ENCODE data around the gene RNASE9.
"Not testable (repeated sequence)": the region's sequence is repeated elsewhere in the genome, so short reads cannot be mapped to it uniquely, and the experiment has no call there.

The RNASE9 gene

DNA sequence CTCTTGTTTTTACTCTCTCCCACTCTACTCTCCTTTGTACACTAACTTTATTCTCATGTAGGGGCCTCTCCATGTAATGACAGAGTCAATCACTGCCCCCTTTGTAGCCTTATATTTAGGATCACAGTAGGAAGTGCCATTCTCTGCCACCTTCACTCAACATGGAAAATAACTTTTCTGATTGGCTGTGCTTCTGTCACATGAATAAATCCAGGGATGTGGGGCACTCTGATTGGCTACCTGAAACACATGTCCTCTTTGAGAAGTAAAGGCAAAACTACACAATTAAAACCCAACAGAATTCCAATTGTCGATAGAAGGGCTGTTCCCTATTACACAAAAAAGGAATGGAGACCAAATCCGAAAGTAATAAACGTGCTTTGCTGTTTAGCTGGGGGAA, at the start of gene RNASE9:
Gene RNASE9 (minus strand): TSS at position 87 of the 400 bp plus-strand sequence.
- in situ Hi-C loops (cut with HindIII; ENCODE audit: low sequenced_read_pairs), result no loop called here

DNA sequence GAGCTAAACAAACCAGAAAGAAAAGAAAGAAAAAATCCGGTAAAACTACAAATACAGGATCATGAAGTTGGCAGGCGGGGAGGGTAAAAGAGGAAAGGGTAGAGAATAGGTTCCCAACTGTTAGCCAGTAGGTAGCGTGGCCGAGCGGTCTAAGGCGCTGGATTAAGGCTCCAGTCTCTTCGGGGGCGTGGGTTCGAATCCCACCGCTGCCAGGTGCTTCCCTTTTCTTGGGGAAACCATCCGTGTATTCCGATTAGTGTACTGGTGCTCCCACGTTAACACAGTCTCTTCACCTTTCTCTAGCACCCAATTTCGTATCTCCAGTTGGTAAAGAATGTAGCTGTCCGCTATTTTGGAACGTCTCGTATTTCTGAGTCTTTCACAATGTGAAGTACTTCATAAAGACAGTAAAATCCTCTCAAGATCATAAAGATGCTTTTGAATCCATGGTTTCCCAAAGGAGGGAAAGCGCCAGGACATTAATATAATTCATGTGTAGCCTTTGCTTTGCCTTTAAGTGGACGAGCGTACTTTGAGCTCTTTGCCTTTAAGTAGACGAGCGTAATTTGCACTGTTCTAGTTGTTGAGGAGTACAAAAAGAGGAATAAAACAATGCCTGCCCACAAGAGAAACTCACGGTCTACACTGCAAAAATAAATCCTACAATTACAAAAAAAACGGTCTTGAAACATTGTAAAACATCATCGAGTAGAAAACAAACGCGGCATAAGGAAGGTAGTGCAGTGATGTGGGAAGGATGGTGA, 49.3 kb upstream of the RNASE9 start:
- in situ Hi-C loops (cut with HindIII; ENCODE audit: low sequenced_read_pairs), result no loop called here

DNA sequence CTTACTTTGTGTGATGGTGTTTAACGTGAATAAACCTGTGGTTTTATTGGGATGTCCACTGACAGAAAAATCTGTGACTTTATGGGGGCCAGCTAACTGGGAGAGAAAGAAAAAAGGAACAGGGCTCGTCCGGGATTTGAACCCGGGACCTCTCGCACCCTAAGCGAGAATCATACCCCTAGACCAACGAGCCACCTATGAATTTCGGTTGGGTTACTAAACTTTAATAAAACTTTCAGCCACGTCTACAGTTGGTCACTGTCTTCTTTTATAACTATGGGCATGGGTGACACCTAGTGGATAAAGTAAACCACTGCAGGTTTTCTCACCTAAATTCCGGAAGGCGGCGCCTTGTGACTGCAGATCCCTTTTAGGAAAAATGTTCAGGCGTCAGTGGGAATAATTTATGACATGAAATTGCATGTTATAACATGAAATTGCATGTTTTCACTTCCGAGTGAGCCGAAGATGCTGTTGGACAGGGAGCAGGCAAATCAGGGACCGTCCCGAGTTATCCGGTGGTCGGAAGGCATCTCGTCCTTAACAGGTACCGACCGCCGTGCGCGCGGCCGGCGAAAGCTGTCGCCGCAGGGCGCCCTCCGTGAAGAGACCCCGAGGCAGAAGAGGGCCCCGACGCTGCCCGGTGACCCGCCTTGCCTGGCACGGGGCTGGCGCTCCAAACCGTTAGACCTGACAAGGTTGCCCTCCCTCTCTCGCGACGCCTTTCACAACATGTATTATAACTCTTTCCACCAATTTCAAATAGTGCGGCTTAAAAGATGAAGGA, 48.6 kb upstream of the RNASE9 start:
- in situ Hi-C loops (cut with HindIII; ENCODE audit: low sequenced_read_pairs), result no loop called here

DNA sequence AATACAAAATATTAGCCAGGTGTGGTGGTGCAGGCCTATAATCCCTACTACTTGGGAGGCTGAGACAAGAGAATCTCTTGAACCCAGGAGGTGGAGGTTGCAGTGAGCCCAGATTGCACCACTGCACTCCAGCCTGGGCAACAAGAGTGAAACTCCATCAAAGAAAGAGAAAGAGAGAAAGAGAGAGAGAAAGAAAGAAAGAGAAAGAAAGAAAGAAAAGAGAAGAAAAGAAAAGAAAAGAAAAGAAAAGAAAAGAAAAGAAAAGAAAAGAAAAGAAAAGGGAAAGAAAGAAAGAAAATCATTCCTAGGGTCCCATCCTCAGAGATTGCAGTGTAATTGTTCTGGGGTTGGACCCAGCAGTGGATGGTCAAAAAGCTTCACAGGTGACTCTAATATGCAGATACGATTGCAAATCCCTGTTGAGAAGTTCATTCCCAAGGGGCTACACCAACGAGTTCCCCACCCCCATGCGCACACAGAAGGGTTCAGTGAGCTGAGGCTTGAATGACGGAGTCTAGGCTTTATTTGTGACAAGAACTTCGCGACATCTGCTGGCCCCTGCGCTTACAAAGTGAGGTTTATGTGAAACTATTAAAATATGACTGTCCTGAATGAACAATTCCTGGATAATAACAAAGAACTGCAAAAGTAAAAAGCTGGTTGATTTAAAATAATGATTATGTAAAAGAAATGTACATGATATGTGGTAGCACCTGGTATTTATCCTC, 47.7 kb upstream of the RNASE9 start:
- in situ Hi-C loops (cut with HindIII; ENCODE audit: low sequenced_read_pairs), result no loop called here

DNA sequence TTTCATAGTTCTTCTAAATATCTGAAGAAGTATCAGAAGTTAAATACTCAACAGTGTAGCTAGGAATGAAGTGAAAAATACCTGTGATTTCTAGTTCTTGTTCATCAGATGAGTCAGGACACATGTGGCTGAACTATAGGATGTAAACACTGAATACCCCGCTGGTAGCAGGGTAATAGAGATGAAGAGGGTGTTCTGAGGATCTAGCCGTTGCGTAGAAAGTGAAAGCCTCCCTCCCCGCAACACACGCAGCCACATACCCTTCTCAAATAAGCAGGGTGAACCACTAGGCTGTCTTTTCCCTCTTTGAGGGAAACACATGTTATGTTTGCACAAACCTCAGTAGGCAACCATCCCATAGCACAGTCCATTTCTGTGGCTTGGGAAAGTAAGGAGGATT, 46.8 kb upstream of the RNASE9 start:
- in situ Hi-C loops (cut with HindIII; ENCODE audit: low sequenced_read_pairs), result no loop called here

DNA sequence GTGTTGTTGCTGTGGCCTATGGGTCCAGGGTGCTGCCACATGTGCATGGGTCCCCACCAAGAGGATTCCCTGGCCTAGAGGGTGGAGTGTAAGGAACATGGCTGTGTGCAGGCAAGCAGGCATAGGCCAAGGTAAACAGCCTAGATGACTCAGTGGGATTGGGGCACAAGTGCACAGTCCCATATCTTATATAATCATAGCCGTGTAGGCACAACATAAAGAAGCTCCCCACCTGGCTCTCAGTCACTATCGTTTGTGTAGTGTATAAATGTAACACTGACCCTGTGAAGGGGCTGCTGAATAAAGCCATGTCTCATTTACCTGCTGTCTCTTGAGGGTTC, 46.0 kb upstream of the RNASE9 start:
- in situ Hi-C loops (cut with HindIII; ENCODE audit: low sequenced_read_pairs), result no loop called here

DNA sequence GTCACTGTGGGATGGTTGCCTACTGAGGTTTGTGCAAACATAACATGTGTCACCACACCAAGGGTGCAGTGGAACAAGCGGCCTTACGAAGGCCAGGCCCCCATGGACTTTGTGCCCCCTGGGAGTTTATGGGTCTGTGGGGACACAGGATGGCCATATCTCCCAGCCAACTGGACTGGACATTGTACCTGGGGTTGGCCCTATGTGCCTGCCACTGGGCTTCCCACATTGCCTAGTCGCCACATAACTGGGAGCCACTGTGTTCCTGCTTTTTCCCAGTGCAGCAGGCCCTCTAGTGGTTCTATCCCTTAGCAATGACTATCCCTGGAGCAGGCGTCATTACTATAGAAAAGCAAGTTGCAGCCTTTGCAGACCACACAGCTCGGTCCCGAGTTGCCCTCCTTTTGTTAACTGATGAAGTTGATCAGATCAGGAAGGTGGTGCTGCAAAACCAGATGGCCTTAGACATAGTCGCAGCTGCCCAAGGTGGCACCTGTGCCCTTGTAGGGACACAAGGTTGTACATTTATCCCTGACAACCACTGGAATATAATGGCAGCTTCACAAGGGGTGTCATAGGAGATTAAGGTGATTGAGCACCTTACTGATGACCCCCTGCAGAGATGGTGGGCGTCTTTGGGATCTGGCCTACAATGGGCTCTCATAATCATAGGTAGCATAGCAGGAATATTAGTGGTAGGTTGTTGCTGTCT, 45.5 kb upstream of the RNASE9 start:
- in situ Hi-C loops (cut with HindIII; ENCODE audit: low sequenced_read_pairs), result no loop called here

DNA sequence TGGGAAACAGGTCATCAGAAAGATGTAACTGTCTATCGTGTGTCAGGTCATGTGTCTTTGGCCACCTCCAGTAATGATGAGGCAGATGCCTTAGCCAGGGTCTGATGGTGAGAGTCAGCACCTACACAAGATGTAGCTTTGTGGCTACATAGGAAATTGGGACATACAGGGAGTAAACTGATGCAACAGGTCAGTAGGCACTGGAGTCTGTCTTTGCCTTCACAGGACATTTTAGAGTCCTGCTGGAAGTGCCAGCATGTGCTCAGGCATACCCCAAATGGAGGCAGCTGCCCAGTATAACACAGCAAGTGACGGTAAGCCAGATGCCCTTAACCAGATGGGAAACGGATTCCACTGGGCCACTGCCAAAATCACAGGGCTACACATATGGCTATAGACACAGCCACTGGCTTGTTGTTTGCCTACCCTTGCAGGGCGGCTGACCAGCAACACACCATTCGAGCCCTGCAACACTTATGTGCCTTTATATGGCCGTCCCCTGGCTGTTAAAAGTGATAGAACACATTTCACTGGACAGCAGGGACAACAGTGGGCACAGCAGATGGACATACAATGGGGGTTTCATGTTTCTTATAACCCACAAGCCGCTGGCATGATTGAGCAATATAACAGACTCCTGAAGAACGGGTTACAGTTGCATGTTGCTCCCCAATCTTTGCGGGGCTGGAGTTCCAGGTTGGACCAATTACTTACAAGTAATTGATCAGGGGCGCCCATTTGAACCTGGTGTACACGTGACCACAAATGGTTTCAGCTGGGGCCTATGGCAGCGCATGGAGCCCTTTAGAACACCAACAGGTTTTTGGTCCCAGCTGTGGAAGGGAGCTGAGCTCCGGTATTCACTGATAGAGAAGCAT, 43.2 kb upstream of the RNASE9 start:
- in situ Hi-C loops (cut with HindIII; ENCODE audit: low sequenced_read_pairs), result no loop called here

DNA sequence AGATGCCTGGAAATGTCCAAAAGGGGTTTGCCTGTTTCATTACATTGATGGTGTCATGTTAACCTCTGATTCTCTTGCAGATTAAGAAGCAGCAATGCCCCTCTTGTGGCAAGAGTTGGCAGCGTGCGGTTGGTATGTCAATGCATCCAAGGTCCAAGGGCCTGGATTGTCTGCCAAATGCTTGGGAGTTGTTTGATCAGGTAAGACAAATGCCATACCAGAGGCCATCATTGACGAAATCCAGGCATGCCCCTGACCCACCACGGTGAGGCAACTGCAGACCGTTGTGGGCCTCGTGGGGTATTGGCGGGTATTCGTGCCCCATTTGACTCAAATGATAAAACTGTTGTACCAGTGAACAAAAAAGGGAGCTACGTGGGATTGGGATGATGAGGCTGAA, 41.7 kb upstream of the RNASE9 start:
- in situ Hi-C loops (cut with HindIII; ENCODE audit: low sequenced_read_pairs), result no loop called here

DNA sequence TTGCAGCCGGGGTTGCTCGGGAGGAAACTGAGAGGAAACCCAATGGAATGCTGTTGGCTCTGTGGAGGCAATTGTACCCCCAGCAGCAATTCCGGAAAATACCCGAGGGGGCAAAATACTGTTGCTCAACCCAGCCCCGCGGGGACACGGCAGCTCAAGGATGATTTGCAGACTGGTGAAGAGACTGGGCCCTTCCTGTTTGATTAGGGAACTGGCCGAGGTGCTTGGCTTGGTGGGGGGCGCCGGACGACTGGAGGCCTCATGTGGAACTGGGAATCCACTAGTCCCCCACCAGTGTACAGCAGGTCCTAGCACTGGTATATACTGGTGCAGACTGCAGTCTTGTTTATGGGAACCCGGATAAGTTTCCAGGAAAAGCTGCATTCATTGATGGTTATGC, 40.7 kb upstream of the RNASE9 start:
- in situ Hi-C loops (cut with HindIII; ENCODE audit: low sequenced_read_pairs), result no loop called here

DNA sequence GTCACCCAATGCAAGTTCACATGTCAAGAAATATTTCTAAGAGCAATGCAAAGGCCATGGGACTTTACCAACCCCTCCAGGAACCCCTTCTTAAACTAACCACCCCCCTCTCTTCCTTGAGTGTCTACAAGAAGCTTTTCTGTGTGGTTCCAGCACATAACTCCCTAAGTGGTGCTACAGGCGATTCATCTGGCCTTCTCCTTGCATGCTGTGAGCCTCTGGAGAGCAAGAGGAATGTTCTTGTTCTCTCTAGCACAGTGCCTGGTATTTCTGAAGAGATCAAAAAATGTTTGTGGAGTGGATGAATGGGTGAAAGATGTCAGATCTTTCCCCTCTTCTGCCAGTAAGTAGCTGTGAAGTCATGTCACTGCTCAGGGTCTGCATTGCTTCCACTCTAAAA, 36.3 kb upstream of the RNASE9 start:
- in situ Hi-C loops (cut with HindIII; ENCODE audit: low sequenced_read_pairs), result no loop called here

DNA sequence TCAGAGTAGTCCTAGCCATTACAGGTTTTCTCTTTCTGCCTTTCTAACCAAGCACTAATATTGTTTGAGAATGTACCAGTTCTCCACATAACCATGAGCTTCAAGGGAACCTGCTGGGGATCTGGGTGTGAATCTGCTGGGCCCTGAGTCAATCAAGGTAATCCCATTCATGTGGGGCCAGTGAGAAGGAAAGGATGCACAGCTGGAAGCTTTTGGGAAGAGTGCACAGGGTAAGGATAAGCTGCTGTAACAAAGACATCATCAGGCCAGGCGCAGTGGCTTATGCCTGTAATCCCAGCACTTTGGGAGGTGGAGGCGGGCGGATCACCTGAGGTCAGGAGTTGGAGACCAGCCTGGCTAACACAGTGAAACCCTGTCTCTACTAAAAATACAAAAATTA, 34.9 kb upstream of the RNASE9 start:
- in situ Hi-C loops (cut with HindIII; ENCODE audit: low sequenced_read_pairs), result not testable (repeated sequence)

DNA sequence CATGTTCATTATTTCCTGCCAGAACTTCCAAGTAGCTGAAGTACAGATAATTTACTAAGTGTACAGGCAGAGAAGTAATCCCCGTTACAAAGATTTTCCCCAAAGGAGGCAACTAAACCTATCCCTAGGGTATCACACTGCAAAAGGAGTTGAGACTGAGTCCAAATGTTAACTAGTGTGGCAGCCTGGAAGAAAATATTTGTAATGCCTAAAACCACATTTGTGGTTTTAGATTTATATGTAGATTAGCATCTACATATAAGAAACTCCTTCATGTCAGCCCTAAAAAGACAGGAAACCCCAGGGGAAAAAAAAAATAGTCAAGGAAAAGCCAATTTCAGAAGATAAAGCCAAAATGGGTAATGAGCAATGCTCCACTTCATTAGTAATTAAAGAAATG, 31.7 kb upstream of the RNASE9 start:
- in situ Hi-C loops (cut with HindIII; ENCODE audit: low sequenced_read_pairs), result no loop called here

DNA sequence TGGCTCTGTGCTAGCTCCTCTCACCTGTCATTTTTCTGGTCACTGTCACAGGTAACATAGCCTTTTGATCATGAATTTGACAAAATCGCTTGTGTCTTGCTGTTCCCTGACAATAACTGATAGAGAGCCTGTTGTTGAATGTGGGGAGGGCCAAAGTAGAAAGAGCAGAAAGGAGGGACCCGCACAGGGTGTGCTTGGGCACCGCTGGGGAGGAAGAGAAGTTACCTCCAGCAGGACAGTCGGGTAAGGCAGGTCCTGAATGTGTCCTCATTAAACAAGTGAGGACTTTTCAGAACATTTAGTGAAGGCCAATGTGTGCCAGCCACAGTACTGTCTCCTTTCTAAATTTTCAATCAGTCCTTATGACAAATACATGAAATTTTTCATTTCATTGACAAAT, 30.4 kb upstream of the RNASE9 start, which contains the start of gene RNASE12:
Gene RNASE12 (minus strand): TSS at position 142 of the 400 bp plus-strand sequence. CDS start 653 bp downstream, outside the sequence.
- in situ Hi-C loops (cut with HindIII; ENCODE audit: low sequenced_read_pairs), result no loop called here

DNA sequence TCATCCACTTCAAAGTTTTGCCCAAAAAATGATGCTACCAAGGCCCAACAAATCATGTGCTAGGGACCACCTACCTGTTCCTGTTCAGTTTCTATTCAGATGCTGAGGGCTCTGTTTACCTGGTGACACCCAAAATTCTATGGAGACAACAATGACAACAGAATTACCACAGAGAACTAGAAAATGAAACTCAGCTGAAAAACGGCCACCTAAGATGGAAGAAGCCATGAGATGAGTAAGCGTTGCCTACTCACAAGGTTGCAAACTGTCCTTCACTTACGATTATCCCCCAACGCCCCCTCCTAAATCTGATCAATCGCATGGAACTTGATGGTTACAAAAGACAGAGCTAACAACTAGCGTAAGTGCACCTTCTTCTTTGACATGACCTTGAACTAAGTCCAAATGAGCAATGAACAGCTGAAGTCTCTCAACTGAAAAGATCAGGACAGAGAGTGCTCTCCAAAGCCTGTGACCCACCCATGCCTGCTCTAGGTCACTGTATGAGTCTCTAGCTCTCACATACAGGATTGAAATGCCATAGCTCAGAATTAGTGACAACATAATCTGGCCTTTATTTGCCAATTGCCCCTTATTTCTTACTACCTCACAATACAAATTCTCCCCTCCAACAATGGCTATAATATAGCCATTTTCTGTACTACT, 26.8 kb upstream of the RNASE9 start, which contains the start of gene RNASE11:
Gene RNASE11 (minus strand): TSS at position 513 of the 666 bp plus-strand sequence.
- in situ Hi-C loops (cut with HindIII; ENCODE audit: low sequenced_read_pairs), result no loop called here

DNA sequence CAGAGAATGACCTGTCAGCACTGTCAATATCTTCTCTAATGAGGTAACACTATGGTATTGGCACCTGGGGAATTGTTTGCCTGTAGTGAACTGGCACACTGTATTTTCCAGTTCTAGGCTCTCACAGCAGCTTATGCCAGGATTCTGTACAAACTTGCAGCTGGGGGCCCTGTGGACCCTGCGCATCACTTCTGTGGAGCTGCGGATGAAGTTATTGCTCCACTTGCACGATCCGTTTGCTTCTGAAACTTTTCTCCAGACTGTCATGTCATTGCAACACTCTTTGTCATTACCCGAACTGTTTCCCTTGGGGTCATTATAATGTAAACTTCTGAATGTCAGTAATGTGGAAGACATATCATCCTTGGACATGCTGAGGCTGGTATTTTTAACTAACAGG, 23.1 kb upstream of the RNASE9 start:
- in situ Hi-C loops (cut with HindIII; ENCODE audit: low sequenced_read_pairs), result no loop called here

DNA sequence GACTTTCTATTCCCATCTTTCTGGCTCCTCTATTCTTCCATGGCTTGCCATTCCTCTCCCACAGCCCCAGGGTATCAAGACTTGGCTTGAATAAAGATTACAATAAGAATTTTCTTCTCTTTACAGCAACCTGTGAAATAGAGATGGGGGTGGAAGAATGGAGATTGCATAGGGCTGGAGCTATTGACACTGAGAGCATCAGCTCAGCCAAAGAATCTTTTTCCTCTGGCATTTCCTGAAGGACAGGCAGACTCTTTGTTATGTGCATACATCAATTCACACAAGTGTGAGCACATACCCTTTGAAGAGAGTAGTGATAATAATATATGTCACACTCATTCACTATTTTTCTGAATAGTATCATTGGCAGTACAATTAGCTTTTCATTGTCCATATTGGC, 22.3 kb upstream of the RNASE9 start:
- in situ Hi-C loops (cut with HindIII; ENCODE audit: low sequenced_read_pairs), result no loop called here

DNA sequence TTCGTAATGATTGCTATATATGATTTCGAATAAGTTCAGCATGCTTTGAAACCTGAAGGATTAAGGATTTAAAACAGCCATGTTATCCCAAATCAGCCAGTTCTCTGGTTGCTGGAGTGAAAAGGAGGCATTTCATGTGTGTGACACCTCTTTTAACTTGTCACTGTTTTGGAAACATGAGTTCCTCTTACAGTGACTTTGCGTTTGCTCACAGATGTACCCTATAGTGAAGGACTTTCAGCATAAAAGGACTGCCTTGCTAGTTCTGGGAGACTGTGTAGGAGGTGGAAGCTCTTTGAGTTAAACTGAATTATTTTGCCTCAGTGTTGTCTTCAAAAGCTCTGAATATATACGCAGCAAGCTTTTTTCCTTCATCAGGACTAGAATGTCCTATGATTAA, 19.4 kb upstream of the RNASE9 start:
- in situ Hi-C loops (cut with HindIII; ENCODE audit: low sequenced_read_pairs), result no loop called here

DNA sequence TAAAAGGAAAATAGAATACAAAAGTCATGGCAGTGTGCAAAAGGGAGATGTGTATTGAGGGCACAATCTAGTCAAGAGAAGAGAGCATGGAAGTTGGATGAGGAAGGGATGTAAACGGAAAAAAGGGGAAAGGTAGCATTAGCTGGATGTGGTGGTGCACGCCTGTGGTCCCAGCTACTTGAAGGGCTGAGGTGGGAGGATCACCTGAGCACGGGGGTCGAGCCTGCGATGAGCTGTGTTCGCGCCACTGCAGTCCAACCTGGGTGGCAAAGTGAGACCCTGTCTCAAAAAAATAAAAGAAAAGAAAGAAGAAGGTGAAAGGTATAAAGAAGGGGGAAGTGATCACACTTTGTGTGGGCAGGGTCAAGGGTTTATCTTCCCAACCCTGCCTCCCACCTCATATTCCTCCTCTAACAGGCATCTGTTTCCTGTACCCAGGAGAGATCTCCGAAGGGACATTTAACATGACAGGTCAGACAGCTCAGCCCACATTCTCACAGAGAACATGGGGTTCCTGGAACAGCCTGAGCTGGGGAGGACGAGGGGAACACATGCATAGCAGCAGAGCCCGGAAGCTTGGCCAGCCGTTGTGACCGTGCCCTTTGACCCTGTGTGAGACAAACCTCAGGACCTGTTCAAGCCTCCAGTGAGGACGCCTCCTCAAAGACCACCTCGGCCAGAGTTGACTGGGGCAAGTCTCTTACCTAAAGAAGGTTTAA, 18.1 kb upstream of the RNASE9 start:
- in situ Hi-C loops (cut with HindIII; ENCODE audit: low sequenced_read_pairs), result no loop called here

Data from DLD1 (cell line).